Middle frontal gyrus (tissue), 1 donor: Measurements from ENCODE around the gene SPOPL.

Source experiments
- DNase-seq: peaks from one replicate; pipeline ENCODE4 v3.0.0-alpha.2; 2015; ENCODE audit warnings: low spot score; ENCODE audit errors: extremely low spot score

The SPOPL gene

GRCh38 chr2:138494265-138494966, 7.2 kb upstream of the SPOPL start:
- no peak for DNase-seq

- DNase-seq, result no peak
Measured at GRCh38 chr2:138495384-138495783, 6.2 kb upstream of the SPOPL start.

- no peak for DNase-seq
Measured at GRCh38 chr2:138496096-138496651, 5.4 kb upstream of the SPOPL start.

GRCh38 chr2:138497294-138497693, 4.3 kb upstream of the SPOPL start:
- no peak for DNase-seq

GRCh38 chr2:138499684-138500083, 1.9 kb upstream of the SPOPL start:
- no peak for DNase-seq

- no peak for DNase-seq
Measured at GRCh38 chr2:138500592-138501424, 762 bp upstream of the SPOPL start.

GRCh38 chr2:138502255-138503086, 901 bp downstream of the SPOPL start:
- DNase-seq, result no peak

- no peak for DNase-seq
Measured at GRCh38 chr2:138503087-138503442, 1.5 kb downstream of the SPOPL start.

- DNase-seq, result no peak
Measured at GRCh38 chr2:138503652-138504051, 2.1 kb downstream of the SPOPL start.

GRCh38 chr2:138504092-138504491, 2.5 kb downstream of the SPOPL start:
- no peak for DNase-seq

GRCh38 chr2:138504546-138505235, 3.1 kb downstream of the SPOPL start:
- DNase-seq, result no peak

GRCh38 chr2:138507267-138507666, 5.7 kb downstream of the SPOPL start:
- DNase-seq, result no peak

GRCh38 chr2:138510319-138510718, 8.7 kb downstream of the SPOPL start:
- no peak for DNase-seq

- DNase-seq, result no peak
Measured at GRCh38 chr2:138512672-138513071, 11.1 kb downstream of the SPOPL start.

GRCh38 chr2:138514173-138514572, 12.6 kb downstream of the SPOPL start:
- no peak for DNase-seq

GRCh38 chr2:138515092-138515491, 13.5 kb downstream of the SPOPL start:
- no peak for DNase-seq

- no peak for DNase-seq
Measured at GRCh38 chr2:138516030-138516704, 14.6 kb downstream of the SPOPL start.

GRCh38 chr2:138518860-138519259, 17.3 kb downstream of the SPOPL start:
- no peak for DNase-seq

- no peak for DNase-seq
Measured at GRCh38 chr2:138521821-138522220, 20.3 kb downstream of the SPOPL start.

GRCh38 chr2:138522556-138522955, 21.0 kb downstream of the SPOPL start:
- DNase-seq, result no peak
